ENCODE measurements around the gene MAST1.
"Not testable (repeated sequence)": the region's sequence is repeated elsewhere in the genome, so short reads cannot be mapped to it uniquely, and the experiment has no call there.

Gene MAST1

GRCh38 chr19:12838886-12839756, 806 bp downstream of the MAST1 start:
- no peak overlapping the region for H3K4me3 ChIP-seq (ENCODE audit: low read depth, low read length)
- no peak for TF ChIP-seq CTCF (IDR thresholded peaks at IDR 0.05; ENCODE audit: low read depth, low read length)

- peak overlapping the region; percentile 12; the same call in 1 of the 2 replicates for H3K4me3 ChIP-seq (ENCODE audit: low read depth, low read length)
- TF ChIP-seq CTCF (IDR thresholded peaks at IDR 0.05; ENCODE audit: low read depth, low read length): no peak
Observed at GRCh38 chr19:12840091-12841079, 2.1 kb downstream of the MAST1 start.

GRCh38 chr19:12841094-12841493, 2.8 kb downstream of the MAST1 start:
- H3K4me3 ChIP-seq (ENCODE audit: low read depth, low read length): peak overlapping the region; percentile 12; the same call in 1 of the 2 replicates
- no peak for TF ChIP-seq CTCF (IDR thresholded peaks at IDR 0.05; ENCODE audit: low read depth, low read length)

GRCh38 chr19:12842511-12842910, 4.2 kb downstream of the MAST1 start:
- no peak for TF ChIP-seq CTCF (IDR thresholded peaks at IDR 0.05; ENCODE audit: low read depth, low read length)
- H3K4me3 ChIP-seq (ENCODE audit: low read depth, low read length): no peak overlapping the region

GRCh38 chr19:12843328-12843727, 5.0 kb downstream of the MAST1 start:
- TF ChIP-seq CTCF (IDR thresholded peaks at IDR 0.05; ENCODE audit: low read depth, low read length): no peak
- H3K4me3 ChIP-seq (ENCODE audit: low read depth, low read length): no peak overlapping the region

- no peak overlapping the region for H3K4me3 ChIP-seq (ENCODE audit: low read depth, low read length)
- no peak for TF ChIP-seq CTCF (IDR thresholded peaks at IDR 0.05; ENCODE audit: low read depth, low read length)
Observed at GRCh38 chr19:12843999-12844732, 5.9 kb downstream of the MAST1 start.

- H3K4me3 ChIP-seq (ENCODE audit: low read depth, low read length): not testable (repeated sequence)
Observed at GRCh38 chr19:12846613-12847012, 8.3 kb downstream of the MAST1 start.

All from WI38 (cell line).